CD4-positive, alpha-beta T cell treated with Interleukin-6 for 4 hours (primary cell): Measurements from ENCODE around the gene KRIT1.
"Not testable (repeated sequence)": the region's sequence is repeated elsewhere in the genome, so short reads cannot be mapped to it uniquely, and the experiment has no call there.

Source experiments
- DNase-seq: peaks from one replicate; pipeline ENCODE4 v3.0.0-alpha.2; 2020; ENCODE audit warnings: mixed read lengths

KRIT1 gene

DNA sequence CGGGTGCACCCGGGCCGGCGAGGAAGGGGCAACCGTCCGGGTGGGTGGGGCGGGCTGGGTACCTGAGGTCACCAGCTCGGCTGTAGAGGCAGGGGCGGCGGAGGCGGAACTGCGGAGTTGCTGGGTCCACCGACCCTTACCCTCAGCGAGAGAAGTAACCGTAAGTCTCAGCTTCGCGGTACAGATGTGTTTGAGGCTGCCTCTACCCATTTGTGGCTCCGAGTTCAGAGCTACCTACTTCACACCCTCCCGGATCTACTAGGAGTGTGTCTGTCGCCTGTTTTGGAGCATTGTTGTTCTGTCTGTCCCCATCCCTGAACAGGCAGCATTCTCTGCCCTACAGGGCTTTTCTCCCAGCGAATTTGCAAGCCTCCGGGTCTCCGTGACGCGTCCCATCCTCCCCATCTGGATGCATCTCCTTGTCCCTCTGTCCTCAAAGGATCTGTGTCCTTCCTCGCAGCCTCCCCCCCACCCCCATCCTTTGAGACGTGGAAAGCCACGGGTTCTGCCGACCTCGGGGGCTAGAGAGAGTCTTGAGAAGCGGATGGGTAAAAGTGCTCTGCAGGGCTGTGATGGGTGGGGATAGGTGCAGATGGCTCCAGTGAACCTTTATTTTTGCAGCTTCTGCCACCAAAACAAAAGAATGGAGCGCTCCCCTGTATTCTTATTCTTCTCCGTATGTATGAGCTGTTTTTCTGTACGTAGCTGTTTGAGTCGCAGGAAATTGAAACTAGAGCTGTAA, 817 bp upstream of the KRIT1 start:
- DNase-seq: peak; percentile 22

DNA sequence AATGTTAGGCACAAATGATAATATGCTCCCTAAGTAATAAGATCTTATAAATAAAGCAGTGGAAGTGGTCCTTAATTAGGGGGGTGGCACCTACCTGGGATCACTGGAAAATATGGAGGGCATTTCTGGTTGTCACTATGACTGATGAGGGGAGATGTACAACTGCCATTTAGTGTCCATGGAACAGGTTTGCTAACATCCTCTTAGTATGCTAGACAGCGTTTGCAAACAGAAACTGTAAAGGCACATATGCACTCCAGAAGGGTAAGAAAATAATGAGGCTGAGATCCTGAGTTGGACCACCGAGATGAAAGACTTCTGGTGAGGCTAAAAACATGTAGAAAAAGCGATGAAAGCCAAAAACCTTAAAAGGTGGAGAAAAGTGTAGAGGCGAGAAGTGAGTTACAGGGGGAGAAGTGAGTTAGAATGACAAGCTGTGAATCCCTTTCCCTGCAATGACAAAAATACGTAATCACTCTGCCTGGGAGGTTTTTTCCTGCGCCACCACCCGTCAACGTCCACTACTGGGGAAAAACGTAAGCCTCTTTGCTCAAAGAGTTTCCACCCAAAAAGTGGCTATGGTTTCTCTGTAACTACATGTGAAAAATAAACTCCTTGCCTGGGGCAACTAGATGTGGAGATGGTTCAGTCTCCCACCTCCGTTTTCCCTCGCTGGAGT, 767 bp downstream of the KRIT1 start:
- DNase-seq: no peak

DNA sequence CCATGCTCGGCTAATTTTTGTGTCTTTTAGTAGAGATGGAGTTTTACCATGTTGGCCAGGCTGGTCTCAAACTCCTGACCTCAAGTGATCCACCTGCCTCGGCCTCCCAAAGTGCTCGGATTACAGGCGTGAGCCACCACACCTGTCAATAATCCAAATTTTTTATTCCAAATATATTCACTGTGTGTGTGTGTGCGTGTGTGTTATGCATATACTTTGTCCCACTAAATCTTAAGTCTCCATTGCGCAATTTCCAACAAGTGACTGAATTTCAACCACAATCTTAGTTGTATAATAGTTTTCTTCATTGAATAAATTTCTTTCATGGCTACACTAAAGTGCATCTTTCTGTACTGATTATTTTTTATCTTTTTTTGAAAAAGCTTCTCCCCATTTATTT, 2.7 kb downstream of the KRIT1 start:
- no peak for DNase-seq

DNA sequence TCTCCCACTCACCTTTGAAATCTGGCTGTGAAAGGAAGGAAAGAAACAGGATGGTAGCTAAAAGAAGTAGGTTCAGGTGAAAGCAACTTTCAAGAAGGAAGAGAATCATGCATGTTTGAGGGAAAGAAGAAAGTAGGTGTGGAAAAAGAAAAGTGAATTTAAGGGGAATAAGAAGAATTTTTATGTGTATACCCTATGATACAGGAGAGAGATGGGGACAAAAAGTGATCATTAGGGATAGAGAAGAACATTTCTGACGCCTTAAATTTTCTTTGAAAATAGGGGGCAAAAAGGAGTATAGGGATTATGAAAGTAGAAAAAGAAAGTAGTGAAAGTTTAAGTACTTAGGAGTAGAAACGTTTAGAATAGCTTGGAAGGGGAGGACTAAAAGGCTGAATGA, 15.2 kb downstream of the KRIT1 start:
- no peak for DNase-seq

DNA sequence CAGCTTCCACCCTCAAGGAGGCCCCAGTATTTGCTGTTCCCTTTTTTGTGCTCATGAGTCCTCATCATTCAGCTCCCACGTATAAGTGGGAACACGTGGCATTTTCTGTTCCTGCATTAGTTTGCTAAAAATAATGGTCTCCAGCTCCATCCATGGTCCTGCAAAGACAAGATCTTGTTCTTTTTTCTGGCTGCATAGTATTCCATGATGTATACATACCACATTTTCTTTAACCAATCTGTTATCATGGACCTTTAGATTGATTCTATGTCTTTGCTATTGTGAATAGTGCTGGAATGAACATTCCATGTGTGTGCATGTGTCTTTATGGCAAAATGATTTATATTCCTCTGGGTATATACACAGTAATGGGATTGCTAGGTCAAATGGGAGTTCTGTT, 17.0 kb downstream of the KRIT1 start:
- DNase-seq: no peak

DNA sequence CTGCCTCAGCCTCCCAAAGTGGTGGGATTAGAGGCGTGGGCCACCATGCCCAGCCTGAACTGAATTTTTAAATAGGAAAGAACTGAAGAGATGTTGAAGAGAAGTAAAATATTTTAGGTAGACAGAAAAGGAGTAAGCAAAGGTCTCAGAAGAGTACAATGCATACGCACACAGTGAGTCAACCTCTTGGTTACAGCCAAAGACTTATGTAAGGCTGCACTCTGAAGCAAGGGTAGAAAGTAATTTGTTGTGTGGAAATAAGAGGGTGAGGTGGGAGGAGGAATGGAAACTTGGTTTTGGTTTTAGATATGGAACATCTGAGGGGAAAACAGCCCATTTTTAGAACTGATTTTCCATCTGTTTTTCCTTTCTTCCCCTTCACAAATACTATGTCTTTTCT, 17.6 kb downstream of the KRIT1 start:
- DNase-seq: no peak

DNA sequence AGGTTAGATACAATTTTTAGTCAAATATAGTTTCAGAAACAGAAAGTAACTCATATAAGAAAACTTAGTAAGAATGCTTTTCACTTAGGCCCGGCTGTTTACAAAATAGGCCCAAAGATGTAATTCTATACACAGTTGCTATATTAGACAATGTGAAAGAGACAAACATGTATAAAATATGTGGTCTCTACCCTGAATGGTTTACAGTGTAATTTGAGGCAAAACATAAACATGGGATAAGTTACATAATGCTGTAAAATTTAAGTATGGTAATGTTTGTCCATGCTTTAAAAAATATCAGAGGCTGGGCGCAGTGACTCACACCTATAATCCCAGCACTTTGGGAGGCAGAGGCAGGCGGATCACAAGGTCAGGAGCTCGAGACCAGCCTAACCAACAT, 18.7 kb downstream of the KRIT1 start:
- DNase-seq: no peak

DNA sequence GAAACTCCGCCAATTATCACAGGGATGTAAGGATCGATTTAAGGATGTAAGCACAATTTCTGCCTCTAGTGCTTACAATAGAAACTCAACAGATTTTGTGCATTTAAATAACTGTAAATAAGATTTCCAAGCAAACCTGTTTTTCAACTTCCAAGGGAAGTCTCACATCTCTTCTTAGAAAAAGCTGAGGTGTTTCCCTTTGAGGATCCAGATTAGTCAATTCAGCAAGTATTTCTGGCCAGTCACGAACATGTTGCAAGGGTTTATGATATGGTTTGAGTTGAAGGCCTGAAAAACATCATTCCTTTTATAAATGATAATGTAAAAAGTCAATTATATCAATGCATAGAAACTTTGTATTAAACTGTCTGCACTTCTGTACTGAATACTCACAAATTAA, 23.9 kb downstream of the KRIT1 start:
- DNase-seq: no peak

DNA sequence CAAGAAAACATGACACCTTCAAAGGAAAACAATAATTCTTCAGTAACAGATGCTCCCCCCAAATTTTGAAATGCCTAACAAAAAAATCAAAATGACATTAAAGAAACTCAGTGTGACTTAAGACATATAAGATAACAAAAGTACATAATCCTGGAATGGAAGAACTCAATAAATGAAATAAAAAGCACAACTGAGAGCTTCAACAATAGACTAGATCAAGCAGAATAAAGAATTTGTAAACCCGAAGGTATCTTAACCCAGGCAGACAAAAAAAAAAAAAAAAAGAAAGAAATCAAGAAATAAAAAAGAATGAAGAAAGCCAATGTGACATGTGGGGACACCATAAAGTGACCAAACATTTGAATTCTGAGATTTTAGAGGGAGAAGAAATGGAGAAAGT, 39.0 kb downstream of the KRIT1 start:
- DNase-seq: no peak

DNA sequence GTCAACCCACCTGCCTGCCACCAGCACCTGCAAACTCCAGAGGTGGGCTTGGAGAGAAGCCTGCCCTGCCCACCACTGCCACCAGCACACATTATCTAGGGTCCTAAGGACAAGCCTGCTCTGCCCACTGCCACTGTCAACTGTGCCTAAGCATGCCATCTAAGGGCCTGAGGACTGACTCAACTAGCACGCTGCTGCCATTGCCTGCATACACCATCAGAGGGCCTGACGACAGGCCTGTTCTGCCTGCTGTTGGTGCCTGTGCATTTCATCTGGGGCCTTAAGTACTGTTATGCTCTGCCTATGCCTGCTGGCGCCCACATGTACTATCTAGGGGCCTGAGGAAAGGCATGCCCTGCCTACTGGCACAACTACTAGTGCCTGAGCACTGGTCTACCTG, 39.7 kb downstream of the KRIT1 start:
- DNase-seq: no peak

DNA sequence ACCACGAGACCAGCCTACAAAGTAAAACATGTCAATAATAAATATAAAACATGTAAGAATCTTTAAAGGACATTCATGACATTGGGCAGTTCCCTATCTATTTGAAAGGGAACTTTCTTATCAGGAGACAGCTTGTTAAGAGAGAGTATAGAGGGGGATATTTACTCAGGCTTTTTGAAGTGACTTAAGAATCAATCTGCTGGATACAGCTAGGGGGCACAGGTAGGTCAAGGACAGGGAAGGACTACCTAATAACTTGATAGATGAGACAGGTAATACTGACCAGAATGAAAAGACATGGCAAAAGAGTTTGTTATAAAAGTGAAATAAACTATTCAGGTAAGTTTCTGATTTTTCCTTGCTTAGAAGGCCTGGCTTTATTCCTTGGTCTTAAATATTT, 44.9 kb downstream of the KRIT1 start:
- DNase-seq: no peak

DNA sequence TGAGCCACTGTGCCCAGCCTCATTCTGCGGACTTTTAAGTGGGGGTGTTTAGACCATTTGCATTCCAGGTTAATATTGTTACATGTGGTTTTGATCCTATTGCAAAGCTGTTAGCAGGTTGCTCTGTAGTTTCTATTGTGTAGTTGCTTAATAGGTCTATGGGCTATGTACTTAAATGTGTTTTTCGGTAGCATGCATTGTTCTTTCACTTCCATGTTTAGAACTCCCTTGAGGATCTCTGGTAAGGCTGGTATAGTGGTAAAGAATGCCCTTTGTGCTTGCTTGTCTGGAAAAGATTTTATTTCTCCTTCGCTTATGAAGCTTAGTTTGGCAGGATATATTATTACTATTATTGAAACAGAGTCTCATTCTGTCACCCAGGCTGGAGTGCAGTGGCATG, 53.4 kb downstream of the KRIT1 start:
- DNase-seq: no peak

DNA sequence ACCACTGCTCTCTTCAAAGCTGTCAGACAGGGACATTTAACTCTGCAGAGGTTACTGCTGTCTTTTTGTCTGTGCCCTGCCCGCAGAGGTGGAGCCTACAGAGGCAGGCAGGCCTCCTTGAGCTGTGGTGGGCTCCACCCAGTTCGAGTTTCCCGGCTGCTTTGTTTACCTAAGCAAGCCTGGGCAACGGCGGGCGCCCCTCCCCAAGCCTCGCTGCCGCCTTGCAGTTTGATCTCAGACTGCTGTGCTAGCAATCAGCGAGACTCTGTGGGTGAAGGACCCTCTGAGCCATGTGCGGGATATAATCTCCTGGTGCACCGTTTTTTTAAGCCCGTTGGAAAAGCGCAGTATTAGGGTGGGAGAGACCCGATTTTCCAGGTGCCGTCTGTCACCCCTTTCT, 56.5 kb downstream of the KRIT1 start:
- DNase-seq: not testable (repeated sequence)

DNA sequence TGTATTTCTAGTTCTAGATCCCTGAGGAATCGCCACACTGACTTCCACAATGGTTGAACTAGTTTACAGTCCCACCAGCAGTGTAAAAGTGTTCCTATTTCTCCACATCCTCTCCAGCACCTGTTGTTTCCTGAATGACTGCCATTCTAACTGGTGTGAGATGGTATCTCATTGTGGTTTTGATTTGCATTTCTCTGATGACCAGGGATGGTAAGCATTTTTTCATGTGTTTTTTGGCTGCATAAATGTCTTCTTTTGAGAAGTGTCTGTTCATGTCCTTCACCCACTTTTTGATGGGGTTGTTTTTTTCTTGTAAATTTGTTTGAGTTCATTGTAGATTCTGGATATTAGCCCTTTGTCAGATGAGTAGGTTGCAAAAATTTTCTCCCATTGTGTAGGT, 61.4 kb downstream of the KRIT1 start:
- DNase-seq: not testable (repeated sequence)

DNA sequence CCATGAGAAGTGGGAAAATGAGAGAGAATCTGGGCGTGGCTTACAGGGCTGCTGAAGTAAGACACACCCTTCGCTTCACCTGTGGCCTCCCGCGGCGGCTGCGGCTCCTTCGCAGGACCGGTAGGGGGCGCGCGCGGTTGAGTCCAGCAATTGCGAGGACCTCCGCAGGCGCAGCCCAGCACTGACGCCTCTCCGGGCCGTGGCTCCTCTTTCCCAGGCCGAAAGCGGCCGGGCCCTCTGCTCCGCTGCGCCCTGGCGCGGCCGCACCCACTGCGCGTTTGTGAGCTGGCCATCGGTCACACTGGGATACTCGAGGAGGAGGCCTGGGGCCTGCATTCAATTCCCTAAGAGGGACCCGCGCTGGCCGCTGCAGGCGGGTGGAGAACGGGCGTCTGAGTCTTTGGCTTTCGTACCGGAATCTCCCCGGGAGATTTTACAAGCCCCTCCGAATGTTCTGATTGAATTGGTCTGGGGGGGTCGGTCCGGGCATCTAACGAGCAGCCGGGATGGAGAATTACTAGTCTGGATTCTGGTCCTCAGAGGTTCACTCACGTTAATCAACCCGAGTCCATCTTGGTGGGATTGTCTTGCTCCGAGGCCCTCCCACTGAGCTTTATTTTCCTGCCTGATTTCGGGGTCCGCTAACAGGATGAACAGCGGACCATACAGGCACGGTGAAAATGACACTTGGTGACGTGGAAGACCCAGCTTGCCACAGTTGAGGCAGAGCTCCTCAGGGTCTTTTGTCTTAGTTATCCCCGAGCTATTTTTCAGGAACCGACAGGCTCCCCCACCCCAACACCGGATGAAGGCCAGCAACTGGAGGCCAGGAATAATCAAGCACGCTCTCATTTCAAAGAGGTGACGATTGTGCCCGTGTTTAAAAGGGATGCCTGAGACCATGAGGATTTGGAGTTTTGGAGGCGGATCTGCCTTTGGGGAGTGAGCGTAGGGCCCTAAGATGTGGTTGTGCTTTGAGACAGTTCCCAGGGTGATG, 66.5 kb downstream of the KRIT1 start, which contains the start of gene LRRD1:
LRRD1 (minus strand) TSS at position 215 of the 997 bp plus-strand sequence. CDS start 13,940 bp downstream, outside the sequence.
- DNase-seq: peak; percentile 92

DNA sequence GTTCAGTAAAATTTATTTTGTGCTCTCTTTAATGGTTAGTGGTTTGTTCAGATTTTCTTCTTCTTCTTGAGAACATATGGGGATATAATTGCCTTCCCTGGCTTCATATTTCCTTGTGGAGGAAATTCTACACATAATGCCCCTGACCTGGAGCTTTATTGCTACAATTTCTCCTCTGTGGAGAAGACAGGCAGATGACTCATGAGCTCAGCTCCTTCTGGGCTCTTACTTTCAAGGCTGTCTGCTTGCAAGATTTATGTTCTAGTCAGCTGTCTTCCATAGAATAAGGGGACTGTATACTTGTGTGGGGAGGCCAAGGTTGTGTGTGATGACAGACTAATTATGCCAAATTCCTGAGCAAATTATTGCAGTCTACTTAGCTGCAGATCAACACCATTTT, 68.4 kb downstream of the KRIT1 start:
- no peak for DNase-seq

DNA sequence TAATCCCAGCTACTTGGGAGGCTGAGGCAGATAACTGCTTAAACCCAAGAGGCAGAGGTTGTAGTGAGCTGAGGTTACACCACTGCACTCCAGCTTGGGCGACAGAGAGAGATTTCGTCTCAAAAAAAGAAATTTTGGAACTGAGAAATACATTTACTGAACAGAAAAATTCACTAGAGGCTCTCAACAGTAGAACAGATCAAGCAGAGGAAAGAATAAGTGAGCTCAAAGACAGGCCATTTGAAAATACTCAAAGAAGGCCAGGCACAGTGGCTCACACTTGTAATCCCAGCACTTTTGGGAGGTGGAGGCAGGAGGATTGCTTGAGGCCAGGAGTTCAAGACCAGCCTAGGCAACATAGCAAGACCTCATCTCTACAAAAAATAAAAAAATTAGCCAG, 76.2 kb downstream of the KRIT1 start:
- not testable (repeated sequence) for DNase-seq

DNA sequence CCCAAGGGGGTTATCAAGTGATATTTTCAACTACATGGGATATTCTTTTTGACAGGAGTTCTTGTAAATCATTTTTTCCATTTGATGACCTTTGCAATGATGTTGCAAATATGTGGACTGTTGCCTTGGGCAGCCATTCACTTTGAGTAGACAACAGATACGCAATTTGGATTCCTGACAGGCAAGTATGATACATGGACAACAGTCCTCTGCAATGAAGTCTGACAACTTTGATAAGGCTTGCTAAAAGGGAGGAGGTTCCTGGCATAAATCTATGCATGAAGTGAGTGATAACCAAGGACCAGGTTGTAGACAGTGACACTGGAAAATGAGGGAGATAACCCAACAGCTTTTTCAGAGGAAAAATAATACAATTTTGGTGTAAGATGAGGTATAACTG, 84.4 kb downstream of the KRIT1 start:
- no peak for DNase-seq

DNA sequence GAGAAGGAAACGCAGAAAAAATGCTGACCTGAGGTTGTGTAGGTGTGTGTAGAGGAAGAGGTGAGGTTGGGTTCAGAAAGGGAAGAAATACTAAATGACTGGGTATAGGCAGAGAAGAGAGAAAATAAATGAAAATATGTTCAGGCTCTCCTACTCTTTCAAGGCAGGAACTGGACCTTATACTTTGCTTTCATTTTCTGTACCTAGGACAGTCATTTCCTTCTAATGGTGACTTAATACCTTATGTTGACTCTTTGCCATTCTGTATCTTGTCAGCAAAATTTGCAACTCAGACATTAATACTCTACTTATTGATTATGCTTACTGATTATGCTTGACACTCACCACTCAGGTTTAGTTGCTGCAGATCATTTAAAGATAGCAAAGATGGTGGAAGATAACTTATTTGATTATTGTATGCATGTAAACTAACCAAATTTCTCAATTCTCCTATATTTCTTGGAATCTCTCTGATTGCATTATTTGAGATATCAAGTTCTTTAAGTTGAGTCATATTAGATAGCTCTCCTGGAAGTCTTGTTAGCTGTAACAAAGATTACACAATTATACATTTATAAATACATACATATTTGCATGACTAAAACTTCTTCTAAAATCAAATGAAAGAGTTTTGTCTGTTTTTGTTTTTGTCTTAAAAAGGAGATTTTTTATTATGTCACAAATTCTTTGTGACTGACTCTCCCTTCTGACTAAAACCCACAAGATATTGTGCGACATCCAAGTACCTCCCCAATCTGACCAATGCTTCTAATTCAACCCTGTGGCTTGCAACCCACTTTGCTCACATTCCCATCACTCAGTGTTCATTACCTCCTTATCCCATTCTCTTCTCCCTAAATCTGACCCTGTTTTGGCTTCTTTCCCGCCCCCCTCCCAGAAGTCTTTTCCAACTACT, 86.8 kb downstream of the KRIT1 start:
- DNase-seq: no peak

DNA sequence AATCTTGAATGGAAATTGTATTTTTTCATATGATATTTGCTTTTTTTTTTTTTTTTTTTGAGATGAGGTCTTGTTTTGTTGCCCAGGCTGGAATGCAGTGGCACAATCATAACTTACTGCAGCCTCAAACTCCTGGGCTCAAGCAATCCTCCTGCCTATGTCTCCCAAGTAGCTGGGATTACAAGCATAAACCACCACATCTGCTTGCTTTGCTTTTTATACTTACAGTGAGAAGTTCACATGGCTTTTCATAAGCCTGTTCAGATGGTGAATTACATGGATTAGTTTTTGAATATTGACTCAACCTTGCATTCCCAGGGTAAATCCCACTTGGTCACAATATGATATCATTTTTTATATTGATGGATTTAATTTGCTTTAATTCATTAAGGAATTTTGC, 88.7 kb downstream of the KRIT1 start:
- no peak for DNase-seq

DNA sequence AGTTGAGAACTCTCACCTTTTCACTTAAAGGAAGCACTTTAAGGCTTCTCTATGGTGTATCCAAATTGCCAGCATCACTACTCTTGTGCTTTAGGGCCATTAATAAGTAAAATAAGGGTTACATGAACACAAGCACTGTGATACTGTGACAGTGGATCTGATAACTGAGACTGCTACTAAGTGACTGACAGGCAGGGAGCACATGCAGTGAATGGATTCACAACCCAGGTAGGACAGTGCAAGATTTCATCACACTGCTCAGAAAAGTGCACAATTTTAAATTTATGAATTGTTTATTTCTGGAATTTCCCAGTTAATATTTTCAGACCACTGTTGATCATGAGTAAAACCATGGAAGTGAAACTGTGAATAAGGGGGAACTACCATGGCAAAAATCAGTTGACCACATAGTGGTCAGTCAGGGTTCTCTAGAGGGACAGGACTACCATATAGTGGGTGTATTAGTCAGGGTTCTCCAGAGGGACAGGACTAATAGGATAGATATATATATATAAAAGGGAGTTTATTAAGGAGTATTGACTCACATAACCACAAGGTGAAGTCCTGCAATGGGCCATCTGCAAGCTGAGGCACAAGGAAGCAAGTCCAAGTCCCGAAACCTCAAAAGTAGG, 90.5 kb downstream of the KRIT1 start:
- no peak for DNase-seq
